Heart left ventricle (tissue), 16 donors: ENCODE data around the gene GADD45A. TPM values are rescaled to one million over a fixed set of nuclear protein-coding genes. Genes with fewer than 3 reads are reported as not detected.

ENCODE experiments used
- ATAC-seq, 4 donors: fragments of 200-7000 bp; cut with Tn5 transposase; one replicate each; pipeline ENCODE4 v1.9.1; 2020 to 2022; ENCODE audit warnings: moderate library complexity in 4 of 4, mild to moderate bottlenecking in 3 of 4, moderate number of reproducible peaks in 1 of 4
- DNase-seq, 5 donors: peaks; one replicate each; pipeline ENCODE4 v3.0.0-alpha.2; 2020
- H3K27ac ChIP-seq, 12 donors: fragments of 200-600 bp; sonication (generic) in 4 of 12; one replicate each; pipeline versions ENCODE4 v1.5.0 to v1.8.0; 2016 to 2022; ENCODE audit warnings: mild to moderate bottlenecking in 2 of 12
- H3K27me3 ChIP-seq, 9 donors: fragments of 200-600 bp; sonication (generic) in 2 of 9; one replicate each; pipeline versions ENCODE4 v1.5.1 to v1.8.0; 2016 to 2022; ENCODE audit warnings: mild to moderate bottlenecking in 3 of 9
- H3K36me3 ChIP-seq, 9 donors: fragments of 200-600 bp; sonication (generic) in 2 of 9; one replicate each; pipeline versions ENCODE4 v1.5.0 to v1.8.0; 2018 to 2022; ENCODE audit warnings: mild to moderate bottlenecking in 2 of 9
- H3K4me1 ChIP-seq, 12 donors: fragments of 200-600 bp; sonication (generic) in 4 of 12; one replicate each; pipeline versions ENCODE4 v1.5.0 to v1.8.0; 2016 to 2022; ENCODE audit warnings: mild to moderate bottlenecking in 3 of 12
- H3K4me3 ChIP-seq, 12 donors: fragments of 200-600 bp; sonication (generic) in 4 of 12; one replicate each; pipeline versions ENCODE4 v1.5.0 to v1.8.0; 2017 to 2022; ENCODE audit warnings: mild to moderate bottlenecking in 9 of 12, moderate library complexity in 4 of 12
- H3K9me3 ChIP-seq, 12 donors: fragments of 200-600 bp; sonication (generic) in 4 of 12; one replicate each; pipeline versions ENCODE4 v1.5.0 to v1.8.0; 2016 to 2022; ENCODE audit warnings: mild to moderate bottlenecking in 1 of 12
- CTCF ChIP-seq, 12 donors: fragments of 200-600 bp; sonication (generic) in 4 of 12; IDR thresholded peaks; one replicate each; pipeline versions ENCODE4 v1.5.0 to v1.8.0; 2018 to 2022; ENCODE audit warnings: antibody characterized with exemption in 12 of 12, mild to moderate bottlenecking in 5 of 12
- POLR2A ChIP-seq, 2 donors: fragments of 450-650 bp; IDR thresholded peaks; one replicate each; pipeline ENCODE4 v1.6.1; 2017; ENCODE audit warnings: antibody characterized with exemption in 2 of 2, mild to moderate bottlenecking in 2 of 2, moderate library complexity in 2 of 2
- WGBS, 4 donors: extraction: QIAGEN DNeasy Blood & Tissue Kit in 2 of 4; methylation state at CpG; one replicate each; pipeline versions ENCODE4 v1.1.5 to v1.1.7; 2013 to 2018; 5-methylcytosine and 5-hydroxymethylcytosine counted together
- intact Hi-C, 10 donors: fragments of 100-400 bp; cut with DNase I; formaldehyde crosslinking; loops; one replicate each; pipeline versions ENCODE4 v1.11.1 to v1.14.2; 2022
- polyA plus RNA-seq, 2 donors: library from polyadenylated mRNA; stranded (reverse); fragments of 200-250 nt; gene quantifications; one replicate each; pipeline ENCODE4 v1.2.3, GENCODE V29; 2013
- total RNA-seq, 9 donors: library from RNA; depleted of rRNA in 2 of 9; stranded (reverse); fragments of >200 nt in 2 of 9; fragmentation: NEBNext Ultra II Directional in 3 of 9; extraction: Animal tissue kit (Norgen Biotek cat#: 25700) in 3 of 9; gene quantifications; one replicate each; pipeline versions ENCODE4 v1.1.0 to v1.2.4, GENCODE V29; 2016 to 2023
- donor health status: ischemic (EF 13 %, LVEDD 7.1; RV severe dilation, severe dysfunction).
- donor health status: healthy with polysubstance abuse.
- donor health status: DM: no; HTN: yes; CAD: no.
- donor health status: DM: no; HTN: no; CAD: no.
- donor health status: ischemic (EF 25% LVEDD 6.9; RV normal size, moderate dysfunction).
- donor health status: ischemic (EF 25% LVEDD 5.7; RV mildly dilated, moderate dysfunction).
- donor health status: healthy.
- donor health status: DM: yes; HTN: yes; CAD: no.
- donor health status: ischemic (EF 35%, LVEDD 5.7; RV mildly dilated, moderate dysfunction).
- donor health status: nonischemic (EF 11% LVEDD 7.7; RV severe dilation, severe dysfunction).
- donor health status: DM: yes; HTN: yes; CAD: no.
- donor health status: PGD.
- donor health status: ischemic (EF 29% LVEDD 5.4; RV normal size, mild dysfunction).
- donor health status: nonischemic (EF 23%, LVEDD 6.1; RV moderate dilation, normal function).

The GADD45A gene
- total and polyA plus RNA-seq, 11 donors: 26.5 to 119 (median 45.8) TPM

DNA sequence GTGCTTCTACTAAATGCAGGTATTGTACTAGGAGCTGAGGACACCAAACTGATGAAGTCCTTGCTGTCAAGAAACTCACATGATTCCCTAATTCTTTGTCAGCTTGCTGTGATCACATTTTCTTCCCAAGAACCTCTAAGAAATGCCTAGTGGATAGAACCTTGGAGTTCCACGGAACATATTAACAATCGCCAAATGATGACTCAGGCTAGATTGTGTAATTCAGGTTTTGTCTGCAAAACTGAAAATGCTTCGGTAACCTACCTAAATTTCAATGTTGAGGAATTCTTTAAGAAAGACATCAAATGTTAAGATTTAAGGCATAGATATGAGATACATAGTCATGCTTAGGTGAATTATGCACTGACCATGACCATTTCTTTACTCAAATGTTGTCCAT, 1.7 kb upstream of the GADD45A start:
- DNase-seq: no peak
- H3K4me3 ChIP-seq: no peak overlapping the region
- intact Hi-C loops: loop anchor here in 8 of 10 donors (5.0 to 10.0 kb wide), 6 partner anchors 36 to 151 kb away; partner anchors contain the start of gene GNG12 (in 3 of the 8)
- peak overlapping the region in 1 of 12 donors; percentile 50 for H3K27ac ChIP-seq
- H3K27me3 ChIP-seq: no peaks in the 10 kb centered on the region
- no peaks in the 10 kb centered on the region for H3K9me3 ChIP-seq
- ATAC-seq: no peak
- 73 to 76% (median 75%) methylated on average over 3 of the region's 3 CpGs for WGBS, 4 donors
- H3K4me1 ChIP-seq: peaks cover 6 to 41% (median 25%) of the 10 kb centered on the region in 12 donors
- H3K36me3 ChIP-seq: peaks cover 0 to 14% (median 10%) of the 10 kb centered on the region in 9 donors
- TF ChIP-seq CTCF (IDR thresholded peaks at IDR 0.05) (no peak), POLR2A (IDR thresholded peaks at IDR 0.05) (no peak)

DNA sequence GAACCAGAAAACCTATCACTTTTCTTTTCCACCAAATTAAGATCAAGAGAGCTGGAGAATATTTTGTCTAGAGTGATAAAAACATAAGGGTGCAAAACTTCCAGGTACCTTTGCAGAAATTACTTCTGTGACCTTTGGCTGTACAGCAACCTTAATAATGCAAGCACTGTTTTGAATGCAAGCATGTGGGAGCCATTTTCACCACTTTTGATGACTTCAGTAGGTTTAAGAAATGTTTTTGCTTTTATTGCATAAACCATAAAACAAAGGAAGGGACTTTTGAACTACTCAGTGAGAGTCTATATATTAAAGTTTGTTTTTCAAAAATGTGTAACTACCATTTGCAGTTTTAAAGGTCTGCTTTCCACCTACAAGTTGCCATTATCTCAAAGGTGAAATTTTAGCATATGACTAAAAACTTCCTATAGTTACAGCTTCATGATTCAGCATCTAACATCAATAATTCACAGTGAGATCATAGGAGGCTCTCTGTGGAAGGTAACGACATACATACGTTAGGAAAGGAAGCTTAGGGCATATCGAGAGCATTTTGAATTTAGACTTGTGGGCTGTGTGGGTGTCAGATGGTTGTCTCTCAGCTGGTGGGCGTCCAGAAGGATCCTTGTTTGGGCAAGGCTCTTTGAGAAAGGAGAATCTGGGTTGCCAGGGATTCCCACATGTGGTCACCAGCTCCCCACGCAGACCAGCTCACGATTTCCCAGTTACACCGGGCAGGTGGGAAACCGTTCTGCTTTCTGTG, 1.1 kb upstream of the GADD45A start:
- Histone ChIP-seq H3K27ac (peak overlapping the region in 9 of 12 donors; percentile 18 to 99 (median 59)), H3K4me3 (peak overlapping the region in 10 of 12 donors; percentile 51 to 97 (median 84)), H3K9me3 (no peaks in the 10 kb centered on the region), H3K36me3 (peaks cover 0 to 20% (median 17%) of the 10 kb centered on the region in 9 donors), H3K27me3 (no peaks in the 10 kb centered on the region), H3K4me1 (peaks cover 6 to 47% (median 28%) of the 10 kb centered on the region in 12 donors)
- TF ChIP-seq POLR2A (IDR thresholded peaks at IDR 0.05) (no peak), CTCF (IDR thresholded peaks at IDR 0.05) (no peak)
- 23 to 40% (median 27%) methylated on average over 4 to 8 of the region's 8 CpGs for WGBS, 4 donors
- intact Hi-C loops: loop anchor here in 9 of 10 donors (2.0 to 10.0 kb wide), 11 partner anchors 37 to 151 kb away; partner anchors contain the start of gene GNG12 (in 3 of the 9)
- DNase-seq: no peak
- ATAC-seq: no peak

GRCh38 chr1:67684526-67685066, 405 bp upstream of the GADD45A start:
- Histone ChIP-seq H3K4me3 (peak overlapping the region in 10 of 12 donors; percentile 51 to 97 (median 84)), H3K36me3 (peaks cover 0 to 26% (median 23%) of the 10 kb centered on the region in 9 donors), H3K27me3 (no peaks in the 10 kb centered on the region), H3K27ac (peak overlapping the region in 10 of 12 donors; percentile 18 to 99 (median 56)), H3K9me3 (no peaks in the 10 kb centered on the region), H3K4me1 (peaks cover 6 to 54% (median 30%) of the 10 kb centered on the region in 12 donors)
- ATAC-seq: no peak
- TF ChIP-seq POLR2A (IDR thresholded peaks at IDR 0.05) (no peak), CTCF (IDR thresholded peaks at IDR 0.05) (no peak)
- no peak for DNase-seq
- intact Hi-C loops: loop anchor here (2.0 to 10.0 kb wide), 21 partner anchors 37 to 252 kb away; partner anchors contain the start of genes GNG12 (in 4 of the 10) and SERBP1 (in 1 of the 10)
- WGBS, 4 donors: 0 to 1% (median 1%) methylated on average over 16 to 20 of the region's 20 CpGs
